Natural killer cell (primary cell): ENCODE results near the gene STK4. TPM values are rescaled to one million over a fixed set of nuclear protein-coding genes. Genes with fewer than 3 reads are reported as not detected.
"Not testable (repeated sequence)": the region's sequence is repeated elsewhere in the genome, so short reads cannot be mapped to it uniquely, and the experiment has no call there.

Experiments used
- ATAC-seq, 3 donors: fragments of 150-1000 bp in 2 of 3; fragments of 200-7000 bp in 1 of 3; cut with Tn5 transposase; 1 replicate in 1 of 3; 2 replicates in 2 of 3; pipeline ENCODE4 v1.10.0; 2021; ENCODE audit warnings: mild to moderate bottlenecking in 2 of 3, moderate library complexity in 2 of 3
- DNase-seq, 2 donors: peaks; one replicate each; pipeline versions ENCODE4 v3.0.0 to v3.0.0-alpha.2; 2013 to 2021; ENCODE audit warnings: mixed read lengths in 1 of 2
- H3K27ac ChIP-seq: one replicate; pipeline ENCODE4 v1.5.1; 2013; ENCODE audit warnings: mild to moderate bottlenecking, low read length
- H3K27me3 ChIP-seq: one replicate; pipeline ENCODE4 v1.6.1; 2013; ENCODE audit warnings: low read length; ENCODE audit not compliant: control insufficient read depth, insufficient read depth
- H3K36me3 ChIP-seq: one replicate; pipeline ENCODE4 v1.6.1; 2013; ENCODE audit warnings: low read length; ENCODE audit not compliant: control insufficient read depth, insufficient read depth
- H3K4me1 ChIP-seq: one replicate; pipeline ENCODE4 v1.6.1; 2013; ENCODE audit warnings: low read length; ENCODE audit not compliant: control insufficient read depth, insufficient read depth
- H3K4me3 ChIP-seq: one replicate; pipeline ENCODE4 v1.5.1; 2013; ENCODE audit warnings: low read length
- H3K9me3 ChIP-seq: one replicate; pipeline ENCODE4 v1.6.1; 2013; ENCODE audit warnings: low read length; ENCODE audit not compliant: control insufficient read depth, insufficient read depth
- H3K27ac Mint-ChIP-seq, 2 donors: one replicate each; pipeline ENCODE4 v1.8.0; 2022; ENCODE audit warnings: mild to moderate bottlenecking in 2 of 2, mixed read lengths in 2 of 2, moderate library complexity in 1 of 2
- H3K27me3 Mint-ChIP-seq, 2 donors: one replicate each; pipeline ENCODE4 v1.8.0; 2022; ENCODE audit warnings: low read depth in 2 of 2, mixed read lengths in 2 of 2
- H3K36me3 Mint-ChIP-seq: one replicate; pipeline ENCODE4 v1.8.0; 2022; ENCODE audit warnings: mixed read lengths
- H3K4me1 Mint-ChIP-seq, 2 donors: one replicate each; pipeline ENCODE4 v1.8.0; 2022; ENCODE audit warnings: mixed read lengths in 2 of 2
- H3K4me3 Mint-ChIP-seq: one replicate; pipeline ENCODE4 v1.8.0; 2022; ENCODE audit warnings: mild to moderate bottlenecking, moderate library complexity, mixed read lengths
- H3K9me3 Mint-ChIP-seq, 2 donors: one replicate each; pipeline ENCODE4 v1.8.0; 2022; ENCODE audit warnings: mixed read lengths in 2 of 2
- WGBS: methylation state at CpG from one replicate; pipeline ENCODE4 v1.1.7; 2013; ENCODE audit warnings: missing lambda C conversion rate; ENCODE audit not compliant: insufficient coverage; 5-methylcytosine and 5-hydroxymethylcytosine counted together
- intact Hi-C: fragments of 100-400 bp; cut with micrococcal nuclease; formaldehyde crosslinking; loops from one replicate; pipeline ENCODE4 v1.14.2; 2022
- total RNA-seq, 4 donors: library from RNA; stranded (reverse); fragments of 120-200 nt in 1 of 4; gene quantifications; one replicate each; pipeline versions ENCODE4 v1.2.3 to v1.2.4, GENCODE V29; 2013 to 2022
- TF ChIP-seq, protein P1 (sequence below): fragments of 200-600 bp; IDR thresholded peaks from one replicate; pipeline ENCODE4 v1.8.0; 2022; ENCODE audit warnings: antibody characterized with exemption

STK4 gene
- total RNA-seq, 3 donors from 2014 or later (not counting 1 experiment from before 2014, with no cell fraction given) = 351 to 394 (median 366) TPM

DNA sequence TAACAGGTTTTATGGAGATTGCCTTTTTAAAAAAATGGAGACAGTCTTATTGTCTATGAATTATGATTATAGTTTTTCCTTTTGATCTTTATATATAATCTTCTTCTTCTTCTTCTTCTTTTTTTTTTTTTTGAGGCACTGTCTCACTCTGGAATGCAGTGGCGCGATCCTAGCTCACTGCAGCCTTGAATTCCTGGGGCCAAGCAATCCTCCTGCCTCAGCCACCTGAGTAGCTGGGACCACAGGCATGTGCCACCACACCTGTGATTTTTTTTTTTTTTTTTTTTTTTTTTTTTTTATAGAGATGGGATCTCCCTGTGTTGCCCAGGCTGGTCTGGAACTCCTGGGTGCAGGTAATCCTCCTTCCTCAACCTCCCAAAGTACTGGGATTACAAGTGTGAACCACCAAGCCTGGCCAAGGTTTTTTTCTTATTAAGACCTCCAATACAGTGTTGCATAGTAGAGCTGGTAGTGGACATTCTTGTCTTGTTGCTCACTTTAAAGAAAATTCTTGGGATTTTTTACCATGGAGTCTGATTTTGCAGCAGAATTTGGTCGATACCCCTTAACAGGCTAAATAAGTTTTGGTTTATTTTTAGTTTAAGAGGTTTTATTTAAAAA is 46.5 kb downstream of the STK4 start:
- WGBS = no CpG with 5 or more reads among the region's 3 CpGs
- no peak overlapping the region for H3K4me3 ChIP-seq
- H3K4me3 Mint-ChIP-seq = no peak overlapping the region
- intact Hi-C loops = loop anchor here (5.0 to 10.0 kb wide), 2 partner anchors 45 to 128 kb away; partner anchors contain the start of genes STK4 and YWHAB
- H3K36me3 ChIP-seq = peaks cover 77% of the 10 kb centered on the region
- no peaks in the 10 kb centered on the region for H3K36me3 Mint-ChIP-seq
- DNase-seq (no peak), ATAC-seq (no peak)
- no peaks in the 10 kb centered on the region for H3K27me3 ChIP-seq
- H3K4me1 Mint-ChIP-seq = peaks cover 59 to 63% of the 10 kb centered on the region in 2 donors
- H3K9me3 Mint-ChIP-seq = no peaks in the 10 kb centered on the region
- H3K27ac Mint-ChIP-seq = peak overlapping the region in 1 of 2 donors; percentile 41
- TF ChIP-seq, protein P1, sequence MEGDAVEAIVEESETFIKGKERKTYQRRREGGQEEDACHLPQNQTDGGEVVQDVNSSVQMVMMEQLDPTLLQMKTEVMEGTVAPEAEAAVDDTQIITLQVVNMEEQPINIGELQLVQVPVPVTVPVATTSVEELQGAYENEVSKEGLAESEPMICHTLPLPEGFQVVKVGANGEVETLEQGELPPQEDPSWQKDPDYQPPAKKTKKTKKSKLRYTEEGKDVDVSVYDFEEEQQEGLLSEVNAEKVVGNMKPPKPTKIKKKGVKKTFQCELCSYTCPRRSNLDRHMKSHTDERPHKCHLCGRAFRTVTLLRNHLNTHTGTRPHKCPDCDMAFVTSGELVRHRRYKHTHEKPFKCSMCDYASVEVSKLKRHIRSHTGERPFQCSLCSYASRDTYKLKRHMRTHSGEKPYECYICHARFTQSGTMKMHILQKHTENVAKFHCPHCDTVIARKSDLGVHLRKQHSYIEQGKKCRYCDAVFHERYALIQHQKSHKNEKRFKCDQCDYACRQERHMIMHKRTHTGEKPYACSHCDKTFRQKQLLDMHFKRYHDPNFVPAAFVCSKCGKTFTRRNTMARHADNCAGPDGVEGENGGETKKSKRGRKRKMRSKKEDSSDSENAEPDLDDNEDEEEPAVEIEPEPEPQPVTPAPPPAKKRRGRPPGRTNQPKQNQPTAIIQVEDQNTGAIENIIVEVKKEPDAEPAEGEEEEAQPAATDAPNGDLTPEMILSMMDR = no peak
- H3K27ac ChIP-seq = no peak overlapping the region
- H3K27me3 Mint-ChIP-seq = no peaks in the 10 kb centered on the region
- no peaks in the 10 kb centered on the region for H3K9me3 ChIP-seq
- no peaks in the 10 kb centered on the region for H3K4me1 ChIP-seq

DNA sequence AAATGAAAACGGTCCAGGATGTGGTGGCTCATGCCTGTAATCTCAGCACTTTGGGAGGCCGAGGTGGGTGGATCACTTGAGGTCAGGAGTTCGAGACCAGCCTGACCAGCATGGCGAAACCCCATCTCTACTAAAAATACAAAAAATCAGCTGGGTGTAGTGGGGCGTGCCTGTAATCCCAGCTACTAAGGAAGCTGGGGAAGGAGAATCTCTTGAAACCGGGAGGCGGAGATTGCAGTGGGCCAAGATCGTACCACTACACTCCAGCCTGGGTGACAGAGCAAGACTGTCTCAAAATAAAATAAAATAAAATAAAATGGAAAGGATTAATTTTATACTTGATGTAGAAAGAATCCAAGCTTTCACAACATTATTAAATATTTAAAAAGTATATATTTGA is 47.8 kb downstream of the STK4 start:
- not testable (repeated sequence) for H3K9me3 Mint-ChIP-seq, H3K27me3 ChIP-seq, H3K4me3 Mint-ChIP-seq, H3K36me3 Mint-ChIP-seq, ATAC-seq, DNase-seq, H3K9me3 ChIP-seq, H3K4me3 ChIP-seq, H3K27me3 Mint-ChIP-seq, H3K4me1 ChIP-seq, H3K27ac ChIP-seq
- peak overlapping the region; percentile 18 to 41 for H3K27ac Mint-ChIP-seq
- intact Hi-C loops = loop anchor here (5.0 to 10.0 kb wide), 2 partner anchors 47 to 129 kb away; partner anchors contain the start of genes STK4 and YWHAB
- 81% methylated on average over 5 of the region's 8 CpGs for WGBS
- H3K36me3 ChIP-seq = peaks cover 75% of the 10 kb centered on the region
- H3K4me1 Mint-ChIP-seq = peaks cover 60 to 65% of the 10 kb centered on the region in 2 donors

DNA sequence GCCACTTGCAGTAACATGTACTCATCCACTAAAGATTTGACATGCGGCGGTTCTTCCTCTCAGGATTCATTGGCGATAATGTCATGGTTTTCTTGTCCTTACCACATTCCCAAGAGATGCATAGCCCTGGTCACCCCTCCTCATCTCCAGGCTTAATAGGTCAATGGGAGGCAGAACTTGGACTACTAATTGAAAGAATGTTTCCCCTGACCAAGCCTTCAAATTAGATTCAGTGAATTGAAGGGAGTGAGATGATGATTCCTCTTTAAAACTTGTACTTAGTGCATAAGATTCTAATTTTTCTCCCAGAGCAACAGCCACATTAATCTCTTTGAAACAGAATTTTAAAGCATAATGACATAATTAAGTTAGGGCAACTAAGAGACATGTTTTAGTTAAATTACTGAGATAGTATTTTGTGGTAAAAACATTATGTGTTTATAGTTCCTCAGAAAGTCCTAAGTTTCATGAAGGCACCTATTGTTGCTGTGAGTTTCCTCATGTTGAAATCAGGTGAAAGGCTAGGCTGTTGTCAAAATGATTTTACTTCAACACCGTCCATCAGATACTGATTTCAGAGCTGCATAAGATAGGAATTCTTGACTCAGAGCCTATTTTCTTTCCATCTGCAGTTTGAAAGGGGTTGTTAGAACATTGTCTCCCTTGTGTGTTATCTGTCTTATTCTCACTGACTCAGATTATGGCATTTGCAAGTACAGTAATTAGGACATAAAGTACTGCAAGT is 48.5 kb downstream of the STK4 start:
- Mint-ChIP-seq H3K36me3 (peaks cover 6% of the 10 kb centered on the region), H3K27me3 (no peaks in the 10 kb centered on the region), H3K27ac (peak overlapping the region; percentile 47 to 64), H3K9me3 (no peaks in the 10 kb centered on the region), H3K4me1 (peaks cover 62 to 65% of the 10 kb centered on the region in 2 donors), H3K4me3 (no peak overlapping the region)
- no peak for DNase-seq
- H3K9me3 ChIP-seq = no peaks in the 10 kb centered on the region
- peaks cover 3% of the 10 kb centered on the region for H3K4me1 ChIP-seq
- no peak overlapping the region for H3K4me3 ChIP-seq
- TF ChIP-seq, protein P1 = no peak
- no peak overlapping the region for H3K27ac ChIP-seq
- H3K27me3 ChIP-seq = no peaks in the 10 kb centered on the region
- intact Hi-C loops = loop anchor here (5.0 to 10.0 kb wide), 2 partner anchors 48 to 130 kb away; partner anchors contain the start of genes STK4 and YWHAB
- no peak for ATAC-seq
- peaks cover 73% of the 10 kb centered on the region for H3K36me3 ChIP-seq
- 98% methylated on average over 4 of the region's 4 CpGs for WGBS

DNA sequence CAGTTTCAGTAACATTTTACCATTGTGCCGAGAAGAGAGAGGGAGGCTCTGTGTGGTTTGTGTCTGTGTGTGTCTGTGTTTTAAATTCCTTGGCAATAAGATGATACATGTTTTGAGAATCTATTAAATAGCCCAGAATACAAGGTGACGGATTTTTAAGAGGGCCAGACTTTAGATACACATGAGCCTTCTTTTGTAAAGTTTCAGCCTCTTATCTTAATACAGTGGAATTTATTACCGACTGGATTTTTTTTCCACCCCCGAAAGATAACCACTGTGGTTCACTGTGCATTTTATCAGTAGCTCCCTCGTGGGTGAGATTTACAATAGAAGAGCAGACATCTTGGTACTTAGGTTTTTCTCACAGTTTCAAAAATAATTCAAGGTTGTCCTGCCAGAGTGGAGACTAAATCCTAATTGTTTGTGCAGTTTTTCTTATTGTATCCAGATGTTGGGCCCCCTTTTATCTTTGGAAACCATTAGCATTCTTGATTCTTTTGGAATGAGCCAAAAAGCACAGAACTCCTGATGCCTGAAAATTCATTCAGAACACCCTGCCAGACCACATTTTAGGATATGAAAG is 49.9 kb downstream of the STK4 start:
- intact Hi-C loops = loop anchor here (10.0 kb wide), 1 partner anchor 131 kb away; the partner anchor contains the start of gene YWHAB
- Mint-ChIP-seq H3K36me3 (peaks cover 6% of the 10 kb centered on the region), H3K9me3 (no peaks in the 10 kb centered on the region), H3K4me1 (peaks cover 62 to 64% of the 10 kb centered on the region in 2 donors), H3K4me3 (no peak overlapping the region), H3K27me3 (no peaks in the 10 kb centered on the region), H3K27ac (peak overlapping the region; percentile 47 to 64)
- H3K36me3 ChIP-seq = peaks cover 73% of the 10 kb centered on the region
- H3K27me3 ChIP-seq = no peaks in the 10 kb centered on the region
- H3K9me3 ChIP-seq = no peaks in the 10 kb centered on the region
- DNase-seq = no peak
- TF ChIP-seq, protein P1 = no peak
- no peak overlapping the region for H3K4me3 ChIP-seq
- WGBS = 79% methylated on average over 5 of the region's 5 CpGs
- H3K27ac ChIP-seq = no peak overlapping the region
- peaks cover 3% of the 10 kb centered on the region for H3K4me1 ChIP-seq
- ATAC-seq = no peak
